Activated CD4-positive, alpha-beta T cell treated with anti-CD3 and anti-CD28 coated beads, Interleukin-2, amount 10 ng/mL, durations not matched to agents 7 days and 5 days (primary cell): ENCODE results near the gene GRID2. TPM values are rescaled to one million over a fixed set of nuclear protein-coding genes. Genes with fewer than 3 reads are reported as not detected.

ENCODE experiments used
- CTCF ChIA-PET: fragments of 350-600 bp; sonication (Branson Sonifier 250); formaldehyde crosslinking; loops from one replicate; lab custom pipeline; 2021; ENCODE audit warnings: antibody characterized with exemption; lab: Charles Lee
- POLR2A ChIA-PET: fragments of 350-600 bp; sonication (Branson Sonifier 250); formaldehyde crosslinking; loops from one replicate; lab custom pipeline; 2021; ENCODE audit warnings: antibody characterized with exemption; lab: Charles Lee
- DNase-seq: peaks from one replicate; pipeline ENCODE4 v3.0.0-alpha.2; 2020
- H3K27ac Mint-ChIP-seq: one replicate; pipeline ENCODE4 v1.8.0; 2021; ENCODE audit warnings: mild to moderate bottlenecking, moderate library complexity, mixed read lengths
- H3K27me3 Mint-ChIP-seq: one replicate; pipeline ENCODE4 v1.8.0; 2021; ENCODE audit warnings: mixed read lengths
- H3K36me3 Mint-ChIP-seq: one replicate; pipeline ENCODE4 v1.8.0; 2021; ENCODE audit warnings: low read depth, mixed read lengths
- H3K4me1 Mint-ChIP-seq: one replicate; pipeline ENCODE4 v1.8.0; 2021; ENCODE audit warnings: mixed read lengths
- H3K4me3 Mint-ChIP-seq: one replicate; pipeline ENCODE4 v1.8.0; 2021; ENCODE audit warnings: mild to moderate bottlenecking, moderate library complexity, mixed read lengths
- H3K9me3 Mint-ChIP-seq: one replicate; pipeline ENCODE4 v1.8.0; 2021; ENCODE audit warnings: mixed read lengths
- total RNA-seq, 2 experiments: library from RNA; stranded (reverse); gene quantifications; one replicate each; pipeline ENCODE4 v1.2.3, GENCODE V29; 2021

The GRID2 gene
- total RNA-seq, 2 experiments from 2014 or later, result not detected

DNA sequence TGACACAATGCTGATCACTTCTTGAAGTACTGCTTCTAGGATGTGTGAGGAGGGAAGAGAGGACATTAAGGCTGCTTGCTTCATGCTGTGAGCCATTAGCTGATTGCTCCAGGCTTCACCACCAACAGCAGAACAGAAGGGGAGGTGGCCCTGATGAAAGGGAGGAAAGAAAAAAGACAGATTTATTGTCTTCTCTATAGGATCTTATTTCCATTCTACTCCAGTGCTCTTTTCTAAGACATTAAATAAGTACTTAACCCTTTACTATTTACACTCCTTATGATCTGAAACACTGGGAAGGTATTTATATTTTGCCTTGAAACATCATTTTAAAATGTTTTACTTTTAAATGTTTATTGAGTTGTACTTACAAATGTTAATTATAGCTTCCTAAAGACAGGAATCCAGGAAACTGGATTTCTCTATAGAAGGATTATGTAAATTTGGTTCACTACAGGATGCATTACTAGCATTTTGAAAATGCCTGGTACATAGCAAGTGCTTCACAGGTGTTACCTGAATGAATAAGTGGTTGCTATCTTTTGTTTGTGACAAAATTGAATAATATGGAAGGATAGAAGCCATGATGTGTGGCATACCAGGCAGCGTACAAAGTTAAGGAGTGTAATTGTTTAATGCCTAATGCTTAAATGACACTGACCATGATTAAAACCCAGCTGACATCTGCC is 843.9 kb downstream of the GRID2 start:
- ChIA-PET CTCF (no interaction called here), POLR2A (no interaction called here)
- Mint-ChIP-seq H3K27me3 (no peaks in the 10 kb centered on the region), H3K4me3 (no peak overlapping the region), H3K9me3 (no peaks in the 10 kb centered on the region), H3K4me1 (no peaks in the 10 kb centered on the region), H3K36me3 (no peaks in the 10 kb centered on the region), H3K27ac (no peak overlapping the region)
- no peak for DNase-seq

DNA sequence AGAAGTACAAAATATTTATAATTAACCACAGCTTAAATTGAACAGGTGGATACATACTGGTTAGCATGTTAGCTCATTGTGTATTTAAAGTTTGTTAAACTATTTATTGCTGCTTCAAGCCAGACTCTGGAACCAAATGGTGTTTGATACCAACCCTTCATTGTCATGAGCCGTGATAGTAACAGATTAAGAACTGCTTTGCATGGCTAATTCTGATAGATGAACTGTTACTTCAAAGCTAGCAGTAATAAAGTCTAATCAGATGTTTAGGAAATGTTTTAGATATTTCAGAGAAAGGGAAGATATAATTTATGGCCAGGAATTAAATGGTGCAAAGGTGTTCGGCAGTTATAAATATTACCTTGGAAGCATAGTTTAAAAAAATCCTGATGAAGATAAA is 848.7 kb downstream of the GRID2 start:
- no peak overlapping the region for H3K4me3 Mint-ChIP-seq
- ChIA-PET POLR2A (no interaction called here), CTCF (no interaction called here)
- no peaks in the 10 kb centered on the region for H3K9me3 Mint-ChIP-seq
- H3K27me3 Mint-ChIP-seq, result no peaks in the 10 kb centered on the region
- H3K27ac Mint-ChIP-seq, result no peak overlapping the region
- no peaks in the 10 kb centered on the region for H3K4me1 Mint-ChIP-seq
- no peaks in the 10 kb centered on the region for H3K36me3 Mint-ChIP-seq
- DNase-seq, result no peak

DNA sequence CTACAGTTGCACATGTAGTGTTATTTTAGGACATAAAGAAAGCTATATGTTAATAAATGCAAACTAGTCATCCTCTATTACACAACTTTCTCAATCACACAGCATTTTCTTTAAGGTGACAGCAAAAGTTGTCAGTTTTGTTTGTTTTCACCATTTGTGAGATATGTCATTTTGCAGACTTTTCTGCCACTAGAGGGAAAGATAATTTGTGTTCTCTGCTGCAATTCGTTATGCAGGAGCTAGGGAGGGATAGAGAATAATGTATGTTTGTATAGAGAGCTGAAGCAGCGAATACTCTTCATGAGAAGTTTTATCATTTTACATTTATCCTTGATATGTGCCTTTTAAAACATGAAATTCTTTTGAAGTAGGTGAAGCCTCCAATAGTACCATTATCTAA is 854.2 kb downstream of the GRID2 start:
- ChIA-PET POLR2A (no interaction called here), CTCF (interaction anchor here (0.7 kb wide), 1 partner anchor 15 kb away, joined by 3 read pairs; no protein-coding TSS in a partner anchor)
- no peaks in the 10 kb centered on the region for H3K9me3 Mint-ChIP-seq
- no peaks in the 10 kb centered on the region for H3K36me3 Mint-ChIP-seq
- DNase-seq, result no peak
- H3K27me3 Mint-ChIP-seq, result no peaks in the 10 kb centered on the region
- no peaks in the 10 kb centered on the region for H3K4me1 Mint-ChIP-seq
- no peak overlapping the region for H3K27ac Mint-ChIP-seq
- no peak overlapping the region for H3K4me3 Mint-ChIP-seq

DNA sequence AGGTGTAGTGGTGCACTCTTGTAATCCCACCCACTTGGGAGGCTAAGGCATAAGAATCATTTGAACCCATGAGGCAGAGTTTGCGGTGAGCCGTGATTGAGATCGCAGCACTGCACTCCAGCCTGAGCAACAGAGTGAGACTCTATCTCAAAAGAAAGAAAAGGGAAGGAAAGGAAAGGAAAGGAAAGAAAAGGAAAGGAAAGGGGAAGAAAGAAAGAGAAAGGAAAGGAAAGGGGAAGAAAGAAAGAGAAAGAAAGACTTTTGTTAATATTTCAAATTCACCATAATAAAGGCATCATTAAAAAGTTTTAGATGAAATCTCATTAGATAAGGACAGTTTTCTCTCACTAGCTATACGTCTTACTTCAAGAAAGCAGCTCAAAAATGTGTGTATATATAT is 864.3 kb downstream of the GRID2 start:
- Mint-ChIP-seq H3K4me3 (no peak overlapping the region), H3K36me3 (no peaks in the 10 kb centered on the region), H3K9me3 (no peaks in the 10 kb centered on the region), H3K4me1 (no peaks in the 10 kb centered on the region), H3K27ac (no peak overlapping the region), H3K27me3 (no peaks in the 10 kb centered on the region)
- ChIA-PET POLR2A (no interaction called here), CTCF (no interaction called here)
- DNase-seq, result no peak

DNA sequence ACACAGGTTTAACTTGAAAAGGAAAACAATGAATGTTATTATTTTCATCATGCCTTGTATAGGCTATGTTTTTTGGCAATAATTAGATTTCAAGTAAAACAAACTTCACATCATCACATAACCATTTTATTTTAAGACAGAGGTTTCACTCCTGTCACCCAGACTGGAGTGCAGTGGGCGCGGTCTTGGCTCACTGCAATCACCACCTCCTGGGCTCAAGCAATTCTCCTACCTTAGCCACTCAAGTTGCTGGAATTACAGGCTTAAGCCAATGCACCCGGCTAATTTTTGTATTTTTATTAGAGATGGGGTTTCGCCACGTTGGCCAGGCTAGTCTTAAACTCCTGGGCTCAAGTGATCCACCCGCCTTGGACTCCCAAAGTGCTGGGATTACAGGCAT is 866.2 kb downstream of the GRID2 start:
- ChIA-PET CTCF (no interaction called here), POLR2A (no interaction called here)
- DNase-seq, result no peak
- Mint-ChIP-seq H3K4me3 (no peak overlapping the region), H3K27me3 (no peaks in the 10 kb centered on the region), H3K36me3 (no peaks in the 10 kb centered on the region), H3K4me1 (no peaks in the 10 kb centered on the region), H3K9me3 (no peaks in the 10 kb centered on the region), H3K27ac (no peak overlapping the region)

DNA sequence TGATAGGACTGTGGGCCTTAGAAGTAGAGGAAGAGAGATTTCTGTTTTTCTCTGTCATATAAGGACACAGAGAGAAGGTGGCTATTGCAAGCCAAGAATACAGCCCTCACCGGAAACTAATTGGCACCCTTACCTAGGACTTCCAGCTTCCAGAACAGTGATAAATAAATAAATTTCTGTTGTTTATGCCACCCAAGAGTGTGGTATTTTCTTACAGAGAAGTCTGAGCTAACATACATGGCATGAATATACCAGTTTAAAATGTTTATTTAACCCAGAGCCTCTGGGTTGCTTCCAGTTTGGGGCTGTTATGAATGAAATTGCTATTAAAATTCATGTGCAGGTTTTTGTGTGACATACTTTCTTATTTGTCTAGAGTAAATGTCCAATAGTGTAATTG is 870.8 kb downstream of the GRID2 start:
- H3K4me3 Mint-ChIP-seq, result no peak overlapping the region
- H3K27ac Mint-ChIP-seq, result no peak overlapping the region
- ChIA-PET CTCF (no interaction called here), POLR2A (no interaction called here)
- H3K4me1 Mint-ChIP-seq, result no peaks in the 10 kb centered on the region
- no peaks in the 10 kb centered on the region for H3K36me3 Mint-ChIP-seq
- H3K27me3 Mint-ChIP-seq, result no peaks in the 10 kb centered on the region
- no peak for DNase-seq
- H3K9me3 Mint-ChIP-seq, result no peaks in the 10 kb centered on the region

DNA sequence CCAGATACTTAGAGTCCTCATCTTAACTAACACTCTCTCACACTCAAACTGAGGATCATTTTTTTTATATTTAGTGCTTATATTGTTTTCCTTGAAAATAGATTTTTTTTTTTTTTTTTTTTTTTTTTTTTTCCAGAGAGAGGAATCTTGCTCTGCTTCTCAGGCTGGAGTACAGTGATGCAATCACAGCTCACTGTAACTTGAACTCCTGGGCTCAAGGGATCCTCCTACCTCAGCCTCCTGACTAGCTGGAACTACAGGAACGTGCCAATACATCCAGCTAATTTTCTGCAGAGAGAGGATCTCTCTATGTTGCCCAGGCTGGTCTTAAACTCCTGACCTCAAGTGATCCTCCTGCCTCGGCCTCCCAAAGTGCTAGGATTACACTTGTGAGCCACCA is 874.5 kb downstream of the GRID2 start:
- Mint-ChIP-seq H3K9me3 (no peaks in the 10 kb centered on the region), H3K4me1 (no peaks in the 10 kb centered on the region), H3K27me3 (no peaks in the 10 kb centered on the region), H3K36me3 (no peaks in the 10 kb centered on the region), H3K27ac (no peak overlapping the region), H3K4me3 (no peak overlapping the region)
- ChIA-PET CTCF (interaction anchor here (0.6 kb wide), 1 partner anchor 53 kb away, joined by 3 read pairs; no protein-coding TSS in a partner anchor), POLR2A (no interaction called here)
- DNase-seq, result no peak

DNA sequence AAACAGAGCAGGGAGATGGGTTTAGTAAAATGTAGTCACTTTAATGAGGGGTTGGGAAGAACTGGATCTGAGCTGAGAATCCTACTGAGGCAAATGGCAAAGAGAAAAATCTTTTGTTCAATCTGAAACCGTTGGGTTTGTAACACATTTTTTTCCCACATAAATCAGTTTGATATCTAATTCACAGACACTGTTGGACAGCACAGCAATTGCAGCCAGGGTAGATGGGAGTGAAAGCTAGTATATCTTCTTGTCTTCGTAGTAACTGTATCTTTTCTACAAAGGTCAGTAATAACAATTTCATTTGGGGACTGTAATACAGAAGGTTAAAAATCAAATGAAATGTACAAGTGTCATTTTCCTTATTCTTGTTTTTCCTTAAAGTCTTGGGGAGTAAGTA is 875.3 kb downstream of the GRID2 start:
- ChIA-PET POLR2A (no interaction called here), CTCF (no interaction called here)
- H3K36me3 Mint-ChIP-seq, result no peaks in the 10 kb centered on the region
- H3K4me1 Mint-ChIP-seq, result no peaks in the 10 kb centered on the region
- H3K27me3 Mint-ChIP-seq, result no peaks in the 10 kb centered on the region
- H3K9me3 Mint-ChIP-seq, result no peaks in the 10 kb centered on the region
- DNase-seq, result no peak
- no peak overlapping the region for H3K27ac Mint-ChIP-seq
- no peak overlapping the region for H3K4me3 Mint-ChIP-seq

DNA sequence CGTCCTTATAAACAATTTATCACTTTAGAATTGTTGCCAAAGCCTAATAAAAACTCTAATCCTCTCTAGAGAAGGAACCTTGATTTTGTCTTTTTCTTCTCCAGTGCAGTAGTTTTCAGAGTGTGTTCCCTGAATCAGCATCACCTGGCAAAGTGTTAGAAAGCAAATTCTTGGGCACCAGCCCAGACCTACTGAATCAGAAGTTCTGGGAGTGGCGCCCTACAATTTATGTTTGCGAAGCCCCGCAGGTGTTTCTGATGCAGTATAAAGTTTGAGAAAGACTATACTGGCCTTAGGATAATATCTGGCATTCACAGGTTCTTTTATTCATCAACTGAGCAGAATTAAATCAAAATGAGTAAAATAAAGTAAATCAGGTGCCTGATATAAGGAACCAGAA is 879.0 kb downstream of the GRID2 start:
- Mint-ChIP-seq H3K27ac (no peak overlapping the region), H3K36me3 (no peaks in the 10 kb centered on the region), H3K9me3 (no peaks in the 10 kb centered on the region), H3K4me3 (no peak overlapping the region), H3K27me3 (no peaks in the 10 kb centered on the region), H3K4me1 (no peaks in the 10 kb centered on the region)
- CTCF ChIA-PET, result no interaction called here
- no peak for DNase-seq
- POLR2A ChIA-PET, result no interaction called here

DNA sequence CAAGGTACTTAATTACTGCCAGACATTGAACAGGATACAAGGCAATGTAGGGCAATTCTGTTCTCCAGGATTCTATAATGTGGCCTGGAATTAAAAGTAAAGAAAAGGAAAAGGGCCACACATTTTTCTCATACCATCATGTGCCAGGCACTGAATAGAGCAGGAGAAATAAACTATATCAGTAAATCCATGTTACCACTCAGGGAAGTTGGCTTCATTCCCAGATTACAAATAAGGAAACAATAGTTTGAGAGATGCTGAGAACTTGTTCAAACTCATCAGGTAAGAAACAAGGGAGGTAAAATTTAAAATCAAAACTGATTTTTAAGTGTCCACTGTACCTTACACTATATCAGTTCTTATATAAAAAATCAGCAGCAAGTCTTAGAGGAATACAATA is 879.8 kb downstream of the GRID2 start:
- CTCF ChIA-PET, result no interaction called here
- Mint-ChIP-seq H3K4me3 (no peak overlapping the region), H3K4me1 (no peaks in the 10 kb centered on the region), H3K36me3 (no peaks in the 10 kb centered on the region), H3K9me3 (no peaks in the 10 kb centered on the region), H3K27ac (no peak overlapping the region), H3K27me3 (no peaks in the 10 kb centered on the region)
- DNase-seq, result no peak
- POLR2A ChIA-PET, result no interaction called here

DNA sequence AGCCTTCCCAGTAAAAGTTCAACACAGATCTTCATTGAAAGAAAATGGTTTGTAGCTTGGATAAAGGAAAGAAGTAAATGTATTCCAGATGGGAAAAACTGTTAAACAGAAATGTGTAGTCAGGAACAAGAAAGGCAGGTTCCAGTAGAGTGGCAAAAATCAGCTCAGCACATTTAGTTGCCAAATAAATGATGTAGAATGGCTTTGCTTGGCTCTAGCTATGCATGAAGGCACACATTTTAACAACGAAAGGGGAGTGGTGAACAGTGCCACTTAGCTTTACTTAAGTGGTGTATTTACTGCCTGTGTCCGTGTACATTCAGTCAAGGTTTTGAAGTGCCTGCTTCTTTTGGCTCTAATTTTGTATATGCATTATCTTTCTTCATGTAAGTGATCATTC is 880.3 kb downstream of the GRID2 start:
- CTCF ChIA-PET, result no interaction called here
- Mint-ChIP-seq H3K36me3 (no peaks in the 10 kb centered on the region), H3K4me3 (no peak overlapping the region), H3K27ac (no peak overlapping the region), H3K4me1 (no peaks in the 10 kb centered on the region), H3K9me3 (no peaks in the 10 kb centered on the region), H3K27me3 (no peaks in the 10 kb centered on the region)
- POLR2A ChIA-PET, result no interaction called here
- DNase-seq, result no peak

DNA sequence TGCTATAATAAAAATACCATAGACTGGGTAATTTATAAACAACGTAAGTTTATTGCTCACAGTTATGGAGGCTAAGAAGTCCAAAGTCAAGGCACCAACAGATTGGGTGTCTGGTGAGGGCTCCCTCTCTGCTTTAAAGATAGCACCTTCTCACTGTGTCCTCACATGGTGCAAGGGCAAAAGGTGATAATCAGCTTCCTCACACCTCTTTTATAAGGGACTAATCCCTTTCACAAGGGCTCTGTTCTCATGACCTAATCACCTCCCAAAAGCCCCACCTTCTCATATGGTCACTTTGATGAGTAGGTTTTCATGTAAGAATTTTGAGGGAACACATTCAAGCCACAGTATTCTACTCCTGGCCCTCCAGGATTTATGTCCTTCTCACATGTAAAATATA is 883.1 kb downstream of the GRID2 start:
- POLR2A ChIA-PET, result no interaction called here
- Mint-ChIP-seq H3K27ac (no peak overlapping the region), H3K9me3 (no peaks in the 10 kb centered on the region), H3K4me3 (no peak overlapping the region), H3K4me1 (no peaks in the 10 kb centered on the region), H3K36me3 (no peaks in the 10 kb centered on the region), H3K27me3 (no peaks in the 10 kb centered on the region)
- no peak for DNase-seq
- CTCF ChIA-PET, result no interaction called here

DNA sequence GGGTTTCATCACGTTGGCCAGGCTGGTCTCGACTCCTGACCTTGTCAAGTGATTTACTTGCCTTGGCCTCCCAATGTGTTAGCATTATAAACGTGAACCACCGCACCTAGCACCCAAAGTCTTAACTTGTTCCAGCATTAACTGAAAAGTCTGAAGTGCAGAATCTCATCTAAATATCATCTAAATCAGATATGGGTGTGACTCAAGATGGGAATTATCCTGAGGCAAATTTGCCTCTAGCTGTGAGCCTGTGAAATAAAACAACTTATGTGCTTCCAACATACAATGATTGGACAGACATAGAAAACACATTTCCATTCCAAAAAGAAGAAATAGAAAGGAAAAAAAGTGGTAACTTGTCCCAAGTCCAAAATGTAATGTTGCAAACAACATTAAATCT is 883.7 kb downstream of the GRID2 start:
- Mint-ChIP-seq H3K4me3 (no peak overlapping the region), H3K27ac (no peak overlapping the region), H3K4me1 (no peaks in the 10 kb centered on the region), H3K36me3 (no peaks in the 10 kb centered on the region), H3K9me3 (no peaks in the 10 kb centered on the region), H3K27me3 (no peaks in the 10 kb centered on the region)
- POLR2A ChIA-PET, result no interaction called here
- DNase-seq, result no peak
- CTCF ChIA-PET, result no interaction called here

DNA sequence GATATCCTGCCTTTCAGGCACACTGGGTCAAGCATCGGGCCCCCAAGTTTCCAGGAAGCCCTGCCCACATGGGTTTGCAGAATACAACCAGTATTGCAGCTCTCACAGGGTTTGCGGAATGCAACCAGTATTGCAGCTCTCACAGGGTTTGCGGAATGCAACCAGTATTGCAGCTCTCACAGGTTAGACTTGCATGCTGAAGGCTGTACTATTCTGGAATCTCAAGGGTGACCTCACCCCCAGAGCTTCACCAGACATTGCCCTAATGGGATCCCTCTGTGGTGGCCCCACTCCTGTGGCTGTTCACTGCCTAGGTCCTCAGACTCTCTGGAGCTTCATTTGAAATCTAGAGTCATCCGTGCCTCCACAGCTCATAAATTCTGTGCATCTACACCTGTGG is 884.1 kb downstream of the GRID2 start:
- CTCF ChIA-PET, result no interaction called here
- Mint-ChIP-seq H3K4me3 (no peak overlapping the region), H3K9me3 (no peaks in the 10 kb centered on the region), H3K27me3 (no peaks in the 10 kb centered on the region), H3K36me3 (no peaks in the 10 kb centered on the region), H3K27ac (no peak overlapping the region), H3K4me1 (no peaks in the 10 kb centered on the region)
- no peak for DNase-seq
- POLR2A ChIA-PET, result no interaction called here
